AG04450 (cell line): Measurements from ENCODE around the gene CYREN. TPM values are rescaled to one million over a fixed set of nuclear protein-coding genes. Genes with fewer than 3 reads are reported as not detected.

Experiments used
- CTCF ChIA-PET: fragments of 300-600, 350-600 bp; formaldehyde crosslinking; extraction: SDS; loops from one replicate; lab custom pipeline; 2022; ENCODE audit warnings: antibody characterized with exemption, inconsistent platforms; lab: Charles Lee
- POLR2A ChIA-PET: fragments of 350-600 bp; formaldehyde crosslinking; extraction: SDS; loops from one replicate; lab custom pipeline; 2021; ENCODE audit warnings: antibody characterized with exemption, inconsistent platforms; lab: Yijun Ruan, JAX
- DNase-seq: peaks from one replicate; pipeline ENCODE4 v3.0.0-alpha.2; 2011; ENCODE audit warnings: low read depth, low spot score
- H3K27ac ChIP-seq: one replicate; pipeline ENCODE4 v1.5.1; 2012; ENCODE audit warnings: low read depth, low read length, control low read depth
- H3K27me3 ChIP-seq: one replicate; pipeline ENCODE4 v1.6.0; 2012; ENCODE audit warnings: low read length; ENCODE audit not compliant: control insufficient read depth, insufficient read depth
- H3K4me3 ChIP-seq: 2 replicates; pipeline ENCODE4 v1.5.1; 2011; ENCODE audit warnings: mild to moderate bottlenecking, low read depth, low read length, control low read depth
- H3K9me3 ChIP-seq: 2 replicates; pipeline ENCODE4 v1.5.1; 2012; ENCODE audit warnings: low read length; ENCODE audit not compliant: control insufficient read depth, insufficient read depth
- polyA plus RNA-seq: library from polyadenylated mRNA; depleted of rRNA; stranded (reverse); fragments of >200 nt; gene quantifications from 2 replicates; pipeline ENCODE4 v1.2.3, GENCODE V29; 2011
- TF ChIP-seq, protein P1 (sequence below): IDR thresholded peaks from 2 replicates; pipeline ENCODE4 v1.5.1; 2011; ENCODE audit warnings: low read depth, low read length, control low read depth, inconsistent platforms

The CYREN gene
- polyA plus RNA-seq, 1 experiment = 30.6 TPM

GRCh38 chr7:135208102-135208793 is 37.7 kb upstream of the CYREN start:
- DNase-seq = no peak
- Histone ChIP-seq H3K9me3 (no peaks in the 10 kb centered on the region; the same call in 1 of the 2 replicates), H3K4me3 (no peak overlapping the region), H3K27ac (no peak overlapping the region), H3K27me3 (no peaks in the 10 kb centered on the region)
- POLR2A ChIA-PET = no interaction called here
- TF ChIP-seq, protein P1, sequence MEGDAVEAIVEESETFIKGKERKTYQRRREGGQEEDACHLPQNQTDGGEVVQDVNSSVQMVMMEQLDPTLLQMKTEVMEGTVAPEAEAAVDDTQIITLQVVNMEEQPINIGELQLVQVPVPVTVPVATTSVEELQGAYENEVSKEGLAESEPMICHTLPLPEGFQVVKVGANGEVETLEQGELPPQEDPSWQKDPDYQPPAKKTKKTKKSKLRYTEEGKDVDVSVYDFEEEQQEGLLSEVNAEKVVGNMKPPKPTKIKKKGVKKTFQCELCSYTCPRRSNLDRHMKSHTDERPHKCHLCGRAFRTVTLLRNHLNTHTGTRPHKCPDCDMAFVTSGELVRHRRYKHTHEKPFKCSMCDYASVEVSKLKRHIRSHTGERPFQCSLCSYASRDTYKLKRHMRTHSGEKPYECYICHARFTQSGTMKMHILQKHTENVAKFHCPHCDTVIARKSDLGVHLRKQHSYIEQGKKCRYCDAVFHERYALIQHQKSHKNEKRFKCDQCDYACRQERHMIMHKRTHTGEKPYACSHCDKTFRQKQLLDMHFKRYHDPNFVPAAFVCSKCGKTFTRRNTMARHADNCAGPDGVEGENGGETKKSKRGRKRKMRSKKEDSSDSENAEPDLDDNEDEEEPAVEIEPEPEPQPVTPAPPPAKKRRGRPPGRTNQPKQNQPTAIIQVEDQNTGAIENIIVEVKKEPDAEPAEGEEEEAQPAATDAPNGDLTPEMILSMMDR = no peak
- CTCF ChIA-PET = interaction anchor here (1.0 to 1.3 kb wide), 2 partner anchors 38 to 518 kb away, joined by 3 read pairs; partner anchors contain the start of gene CYREN

DNA sequence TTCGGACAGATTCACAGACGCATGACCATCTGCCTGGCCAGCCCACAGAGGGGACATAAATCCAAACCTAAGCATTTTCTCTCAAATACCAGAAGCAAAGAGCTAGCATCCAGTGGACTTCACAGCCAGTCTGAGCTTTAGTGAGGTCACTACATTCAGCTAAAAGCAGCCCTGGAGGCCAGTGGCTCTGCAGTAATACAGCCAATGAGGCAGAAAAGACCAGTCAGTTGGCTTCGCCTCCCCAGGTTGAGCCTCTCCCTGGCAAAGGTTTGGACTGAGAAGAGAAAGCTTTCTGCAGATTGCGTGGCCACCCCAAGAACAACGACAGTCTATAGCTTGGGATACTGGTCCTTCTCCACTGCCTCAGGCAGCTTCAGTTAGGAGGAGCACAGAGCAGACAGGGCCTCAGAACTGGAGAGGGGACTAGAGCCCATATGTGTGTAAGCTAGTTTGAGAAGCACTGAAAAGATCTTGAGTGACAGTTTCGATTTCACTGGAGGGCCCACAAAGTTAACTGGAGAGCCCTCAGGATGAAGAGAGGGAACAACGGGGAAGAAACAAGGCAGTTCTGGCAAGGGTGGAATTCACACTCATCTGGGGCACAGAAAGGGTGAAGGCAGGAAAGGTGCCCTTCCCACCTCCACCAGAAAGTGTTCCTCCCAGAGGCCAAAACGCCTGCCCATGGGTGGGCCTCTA is 37.0 kb upstream of the CYREN start:
- POLR2A ChIA-PET = no interaction called here
- Histone ChIP-seq H3K27ac (no peak overlapping the region), H3K9me3 (no peaks in the 10 kb centered on the region; the same call in 1 of the 2 replicates), H3K27me3 (no peaks in the 10 kb centered on the region), H3K4me3 (no peak overlapping the region)
- TF ChIP-seq, protein P1 = no peak
- CTCF ChIA-PET = no interaction called here
- no peak for DNase-seq

DNA sequence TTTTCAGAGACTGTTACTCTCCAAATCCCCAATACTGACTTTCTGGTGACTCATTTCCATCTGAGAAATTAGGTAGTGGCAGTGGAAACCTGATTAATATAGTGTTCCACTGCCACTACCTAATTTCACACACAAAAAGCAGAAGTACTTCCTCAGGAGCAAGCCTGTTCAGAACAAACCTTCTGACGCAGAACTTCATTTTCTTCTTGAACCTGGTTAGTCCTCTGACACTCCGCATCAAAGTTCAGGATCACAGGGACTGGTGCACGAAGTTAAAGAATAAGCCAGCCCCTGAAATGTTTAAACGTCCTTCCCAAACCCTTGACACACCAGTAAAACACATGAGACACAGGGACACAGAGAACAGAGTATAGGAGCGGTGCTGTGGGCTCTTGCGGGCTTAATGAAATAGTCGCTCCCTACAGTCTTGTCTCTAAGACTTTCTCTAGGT is 36.5 kb upstream of the CYREN start:
- Histone ChIP-seq H3K4me3 (no peak overlapping the region), H3K9me3 (no peaks in the 10 kb centered on the region; the same call in 1 of the 2 replicates), H3K27me3 (no peaks in the 10 kb centered on the region), H3K27ac (no peak overlapping the region)
- no peak for DNase-seq
- POLR2A ChIA-PET = no interaction called here
- TF ChIP-seq, protein P1 = no peak
- CTCF ChIA-PET = no interaction called here

- no peaks in the 10 kb centered on the region for H3K27me3 ChIP-seq
- H3K27ac ChIP-seq = no peak overlapping the region
- DNase-seq = no peak
- TF ChIP-seq, protein P1 = no peak
- ChIA-PET CTCF (interaction anchor here (1.5 kb wide), 1 partner anchor 75 kb away, joined by 7 read pairs; no protein-coding TSS in a partner anchor), POLR2A (no interaction called here)
- no peak overlapping the region for H3K4me3 ChIP-seq
- H3K9me3 ChIP-seq = no peaks in the 10 kb centered on the region
Measured at GRCh38 chr7:135205850-135206249, 35.3 kb upstream of the CYREN start.

- no peaks in the 10 kb centered on the region for H3K27me3 ChIP-seq
- no peaks in the 10 kb centered on the region for H3K9me3 ChIP-seq
- no peak overlapping the region for H3K27ac ChIP-seq
- CTCF ChIA-PET = interaction anchor here (1.1 to 1.5 kb wide), 2 partner anchors 34 to 76 kb away, joined by 4 to 7 read pairs; no protein-coding TSS in a partner anchor
- no peak for DNase-seq
- no peak overlapping the region for H3K4me3 ChIP-seq
- TF ChIP-seq, protein P1 = no peak
- POLR2A ChIA-PET = interaction anchor here (1.0 kb wide), 1 partner anchor 218 kb away, joined by 3 read pairs; the partner anchor contains the start of gene AGBL3
Measured at GRCh38 chr7:135204876-135205275, 34.4 kb upstream of the CYREN start.
